HepG2 (cell line): ENCODE results near the gene PLA2G12A. TPM values are rescaled to one million over a fixed set of nuclear protein-coding genes. Genes with fewer than 3 reads are reported as not detected.

Source experiments
- ATAC-seq: fragments of 200-7000 bp; cut with Tn5 transposase; 3 replicates; pipeline ENCODE4 v1.9.1; 2020; ENCODE audit warnings: mild to moderate bottlenecking, moderate library complexity
- BruUV-seq: library from RNA; stranded (reverse); fragments of 400-500 nt; replicated peaks from 2 replicates; lab custom pipeline; 2021; lab: Mats Ljungman, UMichigan
- CTCF ChIA-PET: fragments of 300-600 bp; formaldehyde crosslinking; extraction: SDS; loops from one replicate; lab custom pipeline; 2021; ENCODE audit warnings: low total read pairs, inconsistent platforms, low intra/inter-chr PET ratio; lab: Yijun Ruan, JAX
- POLR2A ChIA-PET: fragments of 350-600 bp; sonication (Branson Sonifier 250); formaldehyde crosslinking; loops from one replicate; lab custom pipeline; 2020; ENCODE audit warnings: antibody characterized with exemption, inconsistent platforms; lab: Yijun Ruan, JAX
- DNase-seq: peaks from one replicate; pipeline ENCODE4 v3.0.0-alpha.2; 2015; ENCODE audit warnings: low spot score
- FAIRE-seq: peaks from 3 replicates; lab custom pipeline; 2011; peaks lifted over from hg19 to GRCh38; lab: Jason Lieb, UNC
- H2AFZ ChIP-seq: one replicate; pipeline ENCODE4 v1.6.1; 2011; ENCODE audit warnings: low read length, inconsistent platforms
- H3K27ac ChIP-seq: fragments of 300-600 bp; 3 replicates; pipeline ENCODE4 v1.8.0; 2011; ENCODE audit warnings: mixed run types, mild to moderate bottlenecking, mixed read lengths, low read length, inconsistent platforms; ENCODE audit not compliant: insufficient read depth; ENCODE audit errors: extremely low read length
- H3K27me3 ChIP-seq, 2 experiments: fragments of 200-600 bp in 1 of 2; 2 replicates in 1 of 2; 3 replicates in 1 of 2; pipeline versions ENCODE4 v1.6.0 to v1.8.0; 2011; ENCODE audit warnings: low read length in 2 of 2, mild to moderate bottlenecking in 2 of 2, moderate library complexity in 2 of 2, inconsistent platforms in 1 of 2; ENCODE audit not compliant: insufficient read depth in 2 of 2, control insufficient read depth in 1 of 2
- H3K36me3 ChIP-seq, 2 experiments: fragments of 200-600 bp in 1 of 2; replicated peaks in 1 of 2; 2 replicates in 1 of 2; 3 replicates in 1 of 2; pipeline versions ENCODE4 v1.5.1 to v1.8.0; 2011; ENCODE audit warnings: low read length in 2 of 2, inconsistent platforms in 1 of 2; ENCODE audit not compliant: insufficient read depth in 2 of 2, control insufficient read depth in 1 of 2
- H3K4me1 ChIP-seq: 2 replicates; pipeline ENCODE4 v1.5.1; 2012; ENCODE audit warnings: low read length, inconsistent platforms; ENCODE audit not compliant: insufficient read depth
- H3K4me2 ChIP-seq: 2 replicates; pipeline ENCODE4 v1.6.0; 2011; ENCODE audit warnings: low read depth, low read length, inconsistent platforms
- H3K4me3 ChIP-seq, 3 experiments: fragments of 200-600 bp in 1 of 3; sonication (generic), shearing (Covaris generic) in 1 of 3; replicated peaks in 1 of 3; 2 replicates each; pipeline ENCODE4 v1.5.1; 2011 to 2016; ENCODE audit warnings: low read length in 3 of 3, inconsistent platforms in 2 of 3, low read depth in 2 of 3, mild to moderate bottlenecking in 2 of 3, control low read depth in 1 of 3, mixed read lengths in 1 of 3; ENCODE audit not compliant: insufficient read depth in 1 of 3
- H3K79me2 ChIP-seq: one replicate; pipeline ENCODE4 v1.6.1; 2011; ENCODE audit warnings: low read length, inconsistent platforms; ENCODE audit not compliant: insufficient read depth
- H3K9ac ChIP-seq: 2 replicates; pipeline ENCODE4 v1.6.0; 2011; ENCODE audit warnings: mild to moderate bottlenecking, low read depth, low read length, inconsistent platforms; ENCODE audit not compliant: insufficient read depth
- H3K9me3 ChIP-seq: 2 replicates; pipeline ENCODE4 v1.5.1; 2012; ENCODE audit warnings: mild to moderate bottlenecking, low read length
- H4K20me1 ChIP-seq: 2 replicates; pipeline ENCODE4 v1.6.0; 2011; ENCODE audit warnings: inconsistent platforms, mild to moderate bottlenecking, low read length, moderate library complexity; ENCODE audit not compliant: insufficient read depth
- ATAD3A ChIP-seq: sonication (generic); formaldehyde crosslinking; IDR thresholded peaks from 2 replicates; pipeline ENCODE4 v1.4.0; 2020; ENCODE audit warnings: missing genetic modification reagents
- ATF1 ChIP-seq: IDR thresholded peaks from 2 replicates; pipeline ENCODE4 v1.6.1; 2016; ENCODE audit warnings: mild to moderate bottlenecking, control low read depth
- BCL3 ChIP-seq: sonication (generic); formaldehyde crosslinking; IDR thresholded peaks from 2 replicates; pipeline ENCODE4 v1.5.1; 2020; ENCODE audit warnings: mild to moderate bottlenecking, missing genetic modification reagents, moderate library complexity
- NAIF1 ChIP-seq: sonication (generic); formaldehyde crosslinking; IDR thresholded peaks from 2 replicates; pipeline ENCODE4 v1.5.0; 2020; ENCODE audit warnings: mild to moderate bottlenecking, missing genetic modification reagents, borderline replicate concordance
- NFAT5 ChIP-seq: sonication (generic); formaldehyde crosslinking; IDR thresholded peaks from 2 replicates; pipeline ENCODE4 v1.4.0; 2020; ENCODE audit warnings: missing genetic modification reagents
- NR1H2 ChIP-seq: sonication (generic); formaldehyde crosslinking; IDR thresholded peaks from 2 replicates; pipeline ENCODE4 v1.8.1; 2022; ENCODE audit warnings: low read depth, missing genetic modification reagents, borderline replicate concordance
- SOX6 ChIP-seq, 2 experiments: fragments of 450-650 bp in 1 of 2; sonication (generic) in 1 of 2; formaldehyde crosslinking in 1 of 2; IDR thresholded peaks; 2 replicates each; pipeline versions ENCODE4 v1.4.0 to v1.6.1; 2017 to 2020; ENCODE audit warnings: antibody characterized with exemption in 1 of 2, mild to moderate bottlenecking in 1 of 2, missing genetic modification reagents in 1 of 2
- SP2 ChIP-seq: sonication (generic); formaldehyde crosslinking; IDR thresholded peaks from 2 replicates; pipeline ENCODE4 v1.5.1; 2020; ENCODE audit warnings: mild to moderate bottlenecking, missing genetic modification reagents
- ZNF792 ChIP-seq: IDR thresholded peaks from 2 replicates; pipeline ENCODE4 v1.6.1; 2016
- WGBS: methylation state at CpG from one replicate; pipeline ENCODE4 v1.1.6; 2017; ENCODE audit warnings: low lambda C conversion rate; 5-methylcytosine and 5-hydroxymethylcytosine counted together
- in situ Hi-C: cut with HindIII; loops from 2 replicates; pipeline ENCODE4 v1.10.0; 2017; ENCODE audit warnings: low pct_unique_long_range_greater_than_20kb; ENCODE audit not compliant: extremely low pct_ligation_motif_present
- intact Hi-C: fragments of 100-400 bp; cut with micrococcal nuclease; formaldehyde crosslinking; loops from one replicate; pipeline ENCODE4 v1.10.0; 2022; ENCODE audit not compliant: unreplicated experiment
- polyA plus RNA-seq, 8 experiments: library from polyadenylated mRNA; depleted of rRNA in 3 of 8; stranded (reverse) in 7 of 8; unstranded in 1 of 8; fragments of >200 nt; fragmentation: Illumina TruSeq in 4 of 8; extraction: Trizol in 4 of 8; gene quantifications; 2 replicates each; pipeline versions ENCODE4 v1.2.1 to v1.2.3, GENCODE V29; 2011 to 2016; ENCODE audit warnings: low read depth in 4 of 8, missing spikeins in 1 of 8, mixed read lengths in 1 of 8; ENCODE audit not compliant: insufficient read depth in 1 of 8
- total RNA-seq, 5 experiments: library from RNA; depleted of rRNA; stranded (reverse); fragments of >200 nt; fragmentation: Illumina TruSeq; extraction: Trizol; gene quantifications; 2 replicates each; pipeline ENCODE4 v1.2.3, GENCODE V29; 2016; ENCODE audit warnings: low read depth in 1 of 5

Gene PLA2G12A
- total and polyA plus RNA-seq, 2 of the 13 experiments (the other 11 are each of a cell fraction or from before 2014, with no cell fraction given), result 61.2 to 64.0 TPM

GRCh38 chr4:109718759-109719158 lies 11.1 kb downstream of the PLA2G12A start:
- FAIRE-seq, result no peak
- ChIA-PET CTCF (no interaction called here), POLR2A (no interaction called here)
- DNase-seq, result no peak
- Histone ChIP-seq H3K4me2 (no peak overlapping the region), H3K9me3 (no peaks in the 10 kb centered on the region), H2AFZ (no peak overlapping the region), H3K27me3 (no peaks in the 10 kb centered on the region; a peak in 1 of 5 replicates), H4K20me1 (no peaks in the 10 kb centered on the region), H3K4me3 (no peak overlapping the region), H3K79me2 (peaks cover 12% of the 10 kb centered on the region), H3K27ac (no peak overlapping the region), H3K9ac (no peak overlapping the region), H3K4me1 (peaks cover 7% of the 10 kb centered on the region), H3K36me3 (peaks cover 0 to 26% of the 10 kb centered on the region in 2 experiments; a peak in 3 of 5 replicates)
- TF ChIP-seq NFAT5 (CRISPR knock-in tag), result no peak
- no peak for TF ChIP-seq NR1H2
- no TSS peak for BruUV-seq
- intact Hi-C loops (no loop called here), in situ Hi-C loops (loop anchor here (5.0 kb wide), 1 partner anchor 56 kb away; no protein-coding TSS in a partner anchor)
- 93% methylated on average over 1 of the region's 1 CpG for WGBS
- no peak for ATAC-seq

GRCh38 chr4:109713500-109713899 lies 16.4 kb downstream of the PLA2G12A start:
- H3K4me1 ChIP-seq, result no peaks in the 10 kb centered on the region
- no TSS peak for BruUV-seq
- in situ Hi-C loops (no loop called here), intact Hi-C loops (no loop called here)
- H3K9me3 ChIP-seq, result no peaks in the 10 kb centered on the region
- no peak overlapping the region for H3K9ac ChIP-seq
- no peak overlapping the region for H3K4me3 ChIP-seq
- H2AFZ ChIP-seq, result no peak overlapping the region
- CTCF ChIA-PET, result no interaction called here
- FAIRE-seq (no peak), ATAC-seq (no peak), DNase-seq (no peak)
- H3K36me3 ChIP-seq, result peaks cover 0 to 22% of the 10 kb centered on the region in 2 experiments; a peak in 3 of 5 replicates
- no peak overlapping the region for H3K4me2 ChIP-seq
- H3K79me2 ChIP-seq, result no peaks in the 10 kb centered on the region
- WGBS, result 100% methylated on average over 3 of the region's 3 CpGs
- no peaks in the 10 kb centered on the region; a peak in 1 of 5 replicates for H3K27me3 ChIP-seq
- no peaks in the 10 kb centered on the region for H4K20me1 ChIP-seq
- no peak overlapping the region for H3K27ac ChIP-seq
- POLR2A ChIA-PET, result no interaction called here
- no peak for TF ChIP-seq ATF1
- no peak for TF ChIP-seq SOX6 (IDR thresholded peaks at IDR 0.05)
- TF ChIP-seq SOX6 (CRISPR knock-in tag; IDR thresholded peaks at IDR 0.05), result no peak
- TF ChIP-seq ZNF792 (CRISPR knock-in tag), result no peak
- TF ChIP-seq BCL3 (CRISPR knock-in tag), result no peak
- no peak for TF ChIP-seq ATAD3A
- no peak for TF ChIP-seq NAIF1 (CRISPR knock-in tag)
- no peak for TF ChIP-seq SP2 (CRISPR knock-in tag)
